22Rv1 (cell line): ENCODE results near the gene SWSAP1.

Experiments used
- H3K27ac ChIP-seq: fragments of 450-650 bp; 2 replicates; pipeline ENCODE4 v1.5.1; 2017
- CTCF ChIP-seq: fragments of 450-650 bp; IDR thresholded peaks from 2 replicates; pipeline ENCODE4 v1.5.1; 2017; ENCODE audit warnings: mild to moderate bottlenecking
- ZFX ChIP-seq: fragments of 450-650 bp; IDR thresholded peaks from 2 replicates; pipeline ENCODE4 v1.6.1; 2017; ENCODE audit warnings: antibody characterized with exemption, borderline replicate concordance

The SWSAP1 gene

GRCh38 chr19:11335449-11336146, 38.9 kb upstream of the SWSAP1 start:
- no peak for TF ChIP-seq ZFX
- TF ChIP-seq CTCF, result no peak
- H3K27ac ChIP-seq, result no peak overlapping the region

- H3K27ac ChIP-seq, result no peak overlapping the region
- TF ChIP-seq ZFX (no peak), CTCF (no peak)
Measured at GRCh38 chr19:11337080-11337479, 37.4 kb upstream of the SWSAP1 start.

GRCh38 chr19:11338121-11338520, 36.3 kb upstream of the SWSAP1 start:
- TF ChIP-seq CTCF (no peak), ZFX (no peak)
- peak overlapping the region; percentile 86; the same call in 1 of the 2 replicates for H3K27ac ChIP-seq

- TF ChIP-seq ZFX, result no peak
- TF ChIP-seq CTCF, result no peak
- H3K27ac ChIP-seq, result peak overlapping the region; percentile 86
Measured at GRCh38 chr19:11338569-11339253, 35.8 kb upstream of the SWSAP1 start.

- TF ChIP-seq CTCF (no peak), ZFX (no peak)
- peak within 1 kb of the TSS; percentile 86 for H3K27ac ChIP-seq
Measured at GRCh38 chr19:11339254-11340098, 35.0 kb upstream of the SWSAP1 start, which contains the start of gene RAB3D. Gene RAB3D, minus strand, starts transcription at chr19:11339657. Its CDS starts 2,258 bp downstream, at chr19:11337399.

- peak overlapping the region; percentile 86 for H3K27ac ChIP-seq
Measured at GRCh38 chr19:11340099-11340467, 34.4 kb upstream of the SWSAP1 start.

GRCh38 chr19:11342429-11342828, 32.0 kb upstream of the SWSAP1 start:
- TF ChIP-seq ZFX (no peak), CTCF (no peak)

More at GRCh38 chr19:11342429-11342828, 32.0 kb upstream of the SWSAP1 start:
- H3K27ac ChIP-seq, result no peak overlapping the region
